GM23248 (cell line): ENCODE measurements around the gene SLC39A12.

ENCODE experiments used
- EZH2 ChIP-seq: fragments of 200-600 bp; sonication (generic); IDR thresholded peaks from 2 replicates; pipeline ENCODE4 v1.6.1; 2018; ENCODE audit warnings: antibody characterized with exemption, mild to moderate bottlenecking; ENCODE audit not compliant: insufficient read depth, poor library complexity, severe bottlenecking
- EZH2phosphoT487 ChIP-seq: fragments of 200-600 bp; sonication (generic); IDR thresholded peaks from 2 replicates; pipeline ENCODE4 v1.6.1; 2018; ENCODE audit warnings: antibody characterized with exemption, moderate library complexity, mild to moderate bottlenecking, low read depth; ENCODE audit not compliant: insufficient read depth

- TF ChIP-seq EZH2phosphoT487, result no peak
- no peak for TF ChIP-seq EZH2
Measured at GRCh38 chr10:17918187-17918903, 33.4 kb upstream of the SLC39A12 start.
